Body of pancreas (tissue), 4 donors: ENCODE data around the gene CLEC16A.

Experiments
- CTCF ChIP-seq, 7 experiments: fragments of 450-650 bp in 4 of 7; fragments of 200-600 bp in 3 of 7; sonication (generic) in 3 of 7; IDR thresholded peaks; one replicate each; pipeline ENCODE4 v1.5.1; 2016 to 2019; ENCODE audit warnings: antibody characterized with exemption in 7 of 7
- POLR2A ChIP-seq, 3 donors: fragments of 450-650 bp; IDR thresholded peaks; one replicate each; pipeline ENCODE4 v1.6.1; 2016; ENCODE audit warnings: antibody characterized with exemption in 3 of 3, mild to moderate bottlenecking in 2 of 3

- TF ChIP-seq CTCF (IDR thresholded peaks at IDR 0.05): no peak
- no peak for TF ChIP-seq POLR2A (IDR thresholded peaks at IDR 0.05)
These were observed 21.2 kb downstream of the CLEC16A start for GRCh38 chr16:10965440-10966061.
